GM21526 (cell line): ENCODE measurements around the gene KRTAP1-3.
"Not testable (repeated sequence)": the region's sequence is repeated elsewhere in the genome, so short reads cannot be mapped to it uniquely, and the experiment has no call there.

Experiments used
- ATAC-seq: cut with Tn5 transposase; IDR thresholded peaks from one replicate; pipeline ENCODE4 v1.9.1; 2021; ENCODE audit warnings: moderate library complexity; ENCODE audit not compliant: unreplicated experiment, low FRiP score

KRTAP1-3 gene

GRCh38 chr17:41034346-41034935 lies at the start of gene KRTAP1-3:
TSS of gene KRTAP1-3 (minus strand) at chr17:41034874. CDS start at chr17:41034821, 53 bp downstream.
- ATAC-seq = not testable (repeated sequence)

GRCh38 chr17:41084100-41084856 lies 49.6 kb upstream of the KRTAP1-3 start, which contains the start of gene KRTAP4-7:
TSS of gene KRTAP4-7 (plus strand) at chr17:41084150. CDS start at chr17:41084207, 57 bp downstream.
- not testable (repeated sequence) for ATAC-seq

GRCh38 chr17:41083427-41083826 lies 48.8 kb upstream of the KRTAP1-3 start:
- ATAC-seq = not testable (repeated sequence)

GRCh38 chr17:41082626-41083025 lies 48.0 kb upstream of the KRTAP1-3 start:
- no peak for ATAC-seq

GRCh38 chr17:41076788-41077187 lies 42.1 kb upstream of the KRTAP1-3 start:
- ATAC-seq = no peak

GRCh38 chr17:41073676-41074075 lies 39.0 kb upstream of the KRTAP1-3 start:
- ATAC-seq = no peak

GRCh38 chr17:41071606-41072360 lies 37.1 kb upstream of the KRTAP1-3 start:
- ATAC-seq = no peak

GRCh38 chr17:41069031-41069430 lies 34.4 kb upstream of the KRTAP1-3 start:
- ATAC-seq = no peak

GRCh38 chr17:41067281-41067680 lies 32.6 kb upstream of the KRTAP1-3 start:
- no peak for ATAC-seq

- no peak for ATAC-seq
These were observed 31.4 kb upstream of the KRTAP1-3 start, which contains the start of gene KRTAP2-4 for GRCh38 chr17:41065829-41066624. TSS of gene KRTAP2-4 (minus strand) at chr17:41065879. CDS start at chr17:41065845, 34 bp downstream.

GRCh38 chr17:41065016-41065689 lies 30.5 kb upstream of the KRTAP1-3 start:
- ATAC-seq = not testable (repeated sequence)

GRCh38 chr17:41064301-41064700 lies 29.6 kb upstream of the KRTAP1-3 start:
- ATAC-seq = no peak

GRCh38 chr17:41063449-41063848 lies 28.8 kb upstream of the KRTAP1-3 start:
- no peak for ATAC-seq

GRCh38 chr17:41061964-41062363 lies 27.3 kb upstream of the KRTAP1-3 start:
- ATAC-seq = no peak

GRCh38 chr17:41060052-41060604 lies 25.5 kb upstream of the KRTAP1-3 start, which contains the start of gene KRTAP2-3:
TSS of gene KRTAP2-3 (minus strand) at chr17:41060114. CDS start at chr17:41060050, 64 bp downstream.
- ATAC-seq = no peak

GRCh38 chr17:41059276-41060051 lies 24.8 kb upstream of the KRTAP1-3 start:
- not testable (repeated sequence) for ATAC-seq

GRCh38 chr17:41058741-41059140 lies 24.1 kb upstream of the KRTAP1-3 start:
- no peak for ATAC-seq

- ATAC-seq = no peak
These were observed 22.9 kb upstream of the KRTAP1-3 start for GRCh38 chr17:41057547-41057946.
